Ovary (tissue), 9 donors: Measurements from ENCODE around the gene MED15. TPM values are rescaled to one million over a fixed set of nuclear protein-coding genes. Genes with fewer than 3 reads are reported as not detected.
"Not testable (repeated sequence)": the region's sequence is repeated elsewhere in the genome, so short reads cannot be mapped to it uniquely, and the experiment has no call there.

ENCODE experiments used
- DNase-seq, 5 donors: peaks; one replicate each; pipeline ENCODE4 v3.0.0-alpha.2; 2019 to 2020
- H3K27ac ChIP-seq, 2 donors: fragments of 200-600 bp; one replicate each; pipeline versions ENCODE4 v1.5.1 to v1.8.0; 2019 to 2022
- H3K27me3 ChIP-seq: fragments of 200-600 bp; one replicate; pipeline ENCODE4 v1.8.0; 2022
- H3K36me3 ChIP-seq: fragments of 200-600 bp; sonication (generic); one replicate; pipeline ENCODE4 v1.5.1; 2019
- H3K4me1 ChIP-seq: one replicate; pipeline ENCODE4 v1.8.1; 2013; ENCODE audit warnings: mild to moderate bottlenecking, moderate library complexity; ENCODE audit not compliant: insufficient read depth
- H3K4me3 ChIP-seq: fragments of 200-600 bp; sonication (generic); one replicate; pipeline ENCODE4 v1.5.1; 2017
- H3K9me3 ChIP-seq, 2 donors: fragments of 200-600 bp in 1 of 2; sonication (generic) in 1 of 2; one replicate each; pipeline versions ENCODE4 v1.5.1 to v1.8.1; 2013 to 2019; ENCODE audit warnings: mild to moderate bottlenecking in 1 of 2, moderate library complexity in 1 of 2
- EP300 ChIP-seq: sonication (generic); formaldehyde crosslinking; IDR thresholded peaks from one replicate; pipeline ENCODE4 v1.6.1; 2017; ENCODE audit warnings: antibody characterized with exemption
- POLR2A ChIP-seq: fragments of 450-650 bp; IDR thresholded peaks from one replicate; pipeline ENCODE4 v1.6.1; 2017; ENCODE audit warnings: antibody characterized with exemption, mild to moderate bottlenecking, moderate library complexity
- WGBS, 3 donors: extraction: QIAGEN DNeasy Blood & Tissue Kit in 1 of 3; methylation state at CpG; one replicate each; pipeline versions ENCODE4 v1.1.5 to v1.1.7; 2013 to 2017; 5-methylcytosine and 5-hydroxymethylcytosine counted together
- intact Hi-C, 4 donors: fragments of 100-400 bp; cut with DNase I; formaldehyde crosslinking; loops; one replicate each; pipeline versions ENCODE4 v1.11.0 to v1.15.1; 2022 to 2023
- polyA plus RNA-seq, 2 donors: library from polyadenylated mRNA; stranded (reverse); fragments of 200-250 nt in 1 of 2; fragments of 350-450 nt in 1 of 2; fragmentation: Illumina TruSeq in 1 of 2; extraction: RNeasy Lipid Tissue Mini Kit (QIAGEN cat#74804) in 1 of 2; gene quantifications; one replicate each; pipeline ENCODE4 v1.2.3, GENCODE V29; 2013 to 2014
- total RNA-seq, 7 donors: library from RNA; depleted of rRNA in 2 of 7; stranded (reverse); fragments of >200 nt in 2 of 7; fragmentation: NEBNext Ultra II Directional in 3 of 7; extraction: Animal tissue kit (Norgen Biotek cat#: 25700) in 3 of 7; gene quantifications; one replicate each; pipeline versions ENCODE4 v1.1.0 to v1.2.4, GENCODE V29; 2016 to 2023
- TF ChIP-seq, protein P1 (sequence below), 3 donors: fragments of 450-650 bp in 2 of 3; fragments of 200-600 bp in 1 of 3; IDR thresholded peaks; one replicate each; pipeline versions ENCODE4 v1.5.1 to v1.8.0; 2016 to 2022; ENCODE audit warnings: antibody characterized with exemption in 3 of 3, mild to moderate bottlenecking in 1 of 3
- donor health status: DM: no; HTN: no; CAD: no; lungs with moderate emphysema.
- donor health status: DM: no; HTN: no; CAD: no.
- donor health status: Bipolar disorder and iron deficiency.
- donor health status: DM: yes; HTN: yes; CAD: no.
- donor health status: DM: no; HTN: no; CAD: no.
- donor health status: DM: yes; HTN: yes; CAD: no.

The MED15 gene
- total and polyA plus RNA-seq, 9 donors: 21.9 to 79.3 (median 68.3) TPM

DNA sequence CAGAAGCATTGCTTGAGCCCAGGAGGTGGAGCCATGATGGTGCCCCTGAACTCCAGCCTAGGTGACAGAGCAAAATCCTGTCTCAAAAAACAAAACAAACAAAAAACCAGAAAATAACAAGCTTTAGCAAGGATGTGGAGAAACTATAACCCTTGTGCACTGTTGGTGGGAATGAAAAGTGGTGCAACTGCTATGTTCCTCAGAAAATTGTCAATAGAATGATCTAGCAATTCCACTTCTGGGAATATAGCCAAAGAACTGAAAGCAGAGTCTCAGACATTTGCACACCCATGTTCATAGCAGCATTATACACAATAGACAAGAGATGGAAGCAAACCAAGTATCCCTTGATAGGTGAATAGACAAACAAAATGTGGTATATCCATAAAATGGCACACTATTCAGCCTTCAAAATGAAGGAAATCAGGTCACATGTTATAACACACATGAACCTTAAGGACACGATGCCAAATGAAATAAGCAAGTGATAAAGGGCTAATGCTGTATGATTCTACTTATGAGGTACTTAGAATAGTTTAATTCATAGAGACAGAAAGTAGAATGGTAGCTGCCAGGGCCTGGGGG, 27.7 kb upstream of the MED15 start:
- intact Hi-C loops: no loop called here
- H3K27ac ChIP-seq: no peak overlapping the region
- H3K9me3 ChIP-seq: no peaks in the 10 kb centered on the region
- H3K4me3 ChIP-seq: no peak overlapping the region
- no peaks in the 10 kb centered on the region for H3K27me3 ChIP-seq
- no peaks in the 10 kb centered on the region for H3K4me1 ChIP-seq
- no peak for DNase-seq
- WGBS, 3 donors: 94 to 100% (median 96%) methylated on average over 1 of the region's 1 CpG
- no peaks in the 10 kb centered on the region for H3K36me3 ChIP-seq
- TF ChIP-seq, protein P1, sequence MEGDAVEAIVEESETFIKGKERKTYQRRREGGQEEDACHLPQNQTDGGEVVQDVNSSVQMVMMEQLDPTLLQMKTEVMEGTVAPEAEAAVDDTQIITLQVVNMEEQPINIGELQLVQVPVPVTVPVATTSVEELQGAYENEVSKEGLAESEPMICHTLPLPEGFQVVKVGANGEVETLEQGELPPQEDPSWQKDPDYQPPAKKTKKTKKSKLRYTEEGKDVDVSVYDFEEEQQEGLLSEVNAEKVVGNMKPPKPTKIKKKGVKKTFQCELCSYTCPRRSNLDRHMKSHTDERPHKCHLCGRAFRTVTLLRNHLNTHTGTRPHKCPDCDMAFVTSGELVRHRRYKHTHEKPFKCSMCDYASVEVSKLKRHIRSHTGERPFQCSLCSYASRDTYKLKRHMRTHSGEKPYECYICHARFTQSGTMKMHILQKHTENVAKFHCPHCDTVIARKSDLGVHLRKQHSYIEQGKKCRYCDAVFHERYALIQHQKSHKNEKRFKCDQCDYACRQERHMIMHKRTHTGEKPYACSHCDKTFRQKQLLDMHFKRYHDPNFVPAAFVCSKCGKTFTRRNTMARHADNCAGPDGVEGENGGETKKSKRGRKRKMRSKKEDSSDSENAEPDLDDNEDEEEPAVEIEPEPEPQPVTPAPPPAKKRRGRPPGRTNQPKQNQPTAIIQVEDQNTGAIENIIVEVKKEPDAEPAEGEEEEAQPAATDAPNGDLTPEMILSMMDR (IDR thresholded peaks at IDR 0.05): no peak

DNA sequence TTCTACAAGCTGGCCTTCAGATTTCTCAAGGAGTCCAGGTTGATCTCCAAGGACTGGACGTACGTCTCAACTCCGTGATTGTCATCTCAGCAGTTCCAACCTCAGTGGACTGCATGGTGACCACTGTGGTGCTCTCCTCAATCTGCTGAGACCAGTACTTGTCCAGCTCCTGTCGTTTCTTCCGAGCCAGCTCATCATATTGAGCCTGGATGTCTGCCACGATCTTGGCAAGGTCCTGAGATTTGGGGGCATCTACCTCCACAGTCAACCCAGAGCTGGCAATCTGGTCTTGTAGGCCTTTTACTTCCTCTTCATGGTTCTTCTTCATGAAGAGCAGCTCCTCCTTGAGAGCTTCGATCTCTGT, 24.3 kb upstream of the MED15 start:
- intact Hi-C loops, H3K9me3 ChIP-seq: not testable (repeated sequence)
- WGBS, 3 donors: 94 to 97% (median 97%) methylated on average over 7 of the region's 7 CpGs

DNA sequence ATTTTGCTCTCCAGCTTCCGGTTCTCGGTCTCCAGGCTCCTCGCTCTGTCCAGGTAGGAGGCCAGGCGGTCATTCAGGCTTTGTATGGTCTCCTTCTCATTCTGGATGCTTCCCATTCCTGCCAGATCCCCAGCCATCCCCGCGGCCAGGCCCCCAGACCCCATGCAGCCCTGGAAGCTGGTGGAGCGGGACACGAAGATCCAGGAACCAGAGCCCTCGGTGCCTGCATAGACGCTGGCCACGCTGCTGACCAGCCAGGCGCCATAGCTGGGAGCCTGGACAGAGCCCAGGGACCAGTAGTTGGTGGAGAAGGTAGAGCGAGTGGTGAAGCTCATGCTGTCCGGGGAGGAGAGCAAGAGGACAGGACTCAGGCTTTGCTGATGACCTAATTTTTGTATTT, 23.6 kb upstream of the MED15 start:
- Histone ChIP-seq H3K27me3 (no peaks in the 10 kb centered on the region), H3K36me3 (no peaks in the 10 kb centered on the region), H3K4me1 (no peaks in the 10 kb centered on the region), H3K4me3 (no peak overlapping the region), H3K9me3 (no peaks in the 10 kb centered on the region), H3K27ac (no peak overlapping the region)
- WGBS, 3 donors: 94 to 98% (median 98%) methylated on average over 14 of the region's 14 CpGs
- no peak for DNase-seq
- TF ChIP-seq, protein P1 (IDR thresholded peaks at IDR 0.05): no peak
- TF ChIP-seq EP300 (no peak), POLR2A (no peak)
- intact Hi-C loops: no loop called here

More for the DNA sequence above, 24.3 kb upstream of the MED15 start:
- not testable (repeated sequence) for H3K4me1 ChIP-seq, H3K27me3 ChIP-seq, H3K36me3 ChIP-seq, H3K4me3 ChIP-seq, DNase-seq, H3K27ac ChIP-seq

DNA sequence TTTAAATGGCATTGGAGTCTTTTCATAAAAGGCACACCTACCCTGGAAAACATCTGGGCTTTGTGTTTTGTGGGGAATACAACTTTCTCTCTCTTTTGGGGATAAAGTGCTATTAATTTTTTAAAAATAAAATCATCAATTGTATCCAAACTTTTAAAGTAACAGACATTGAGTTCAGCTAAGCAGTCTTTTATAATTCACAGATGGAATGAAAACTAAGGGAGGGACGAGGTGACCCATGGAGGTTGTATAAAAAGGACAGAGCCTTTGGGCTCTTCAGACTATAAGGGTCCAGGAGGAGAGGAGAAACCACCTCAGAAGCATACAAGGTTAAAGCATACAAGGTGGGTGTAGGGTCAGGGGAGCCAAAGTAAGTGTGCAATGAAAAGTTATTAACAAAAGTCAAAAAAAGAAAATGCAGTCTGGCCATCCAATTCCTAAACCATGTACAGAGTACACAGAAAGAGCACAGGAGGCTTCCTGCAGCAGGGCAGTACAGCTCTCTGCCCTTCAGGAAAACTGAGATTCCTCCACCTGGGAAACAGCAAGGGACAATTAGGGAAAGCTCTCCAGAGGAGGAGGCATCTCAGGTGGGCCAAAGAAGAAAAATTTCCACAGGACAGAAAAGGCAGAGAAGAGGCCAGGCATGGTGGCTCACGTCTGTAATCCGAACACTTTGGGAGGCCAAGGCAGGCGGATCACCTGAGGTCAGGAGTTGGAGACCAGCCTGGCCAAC, 22.3 kb upstream of the MED15 start:
- H3K4me3 ChIP-seq: no peak overlapping the region
- H3K27me3 ChIP-seq: no peaks in the 10 kb centered on the region
- WGBS, 3 donors: 92 to 94% (median 92%) methylated on average over 4 of the region's 4 CpGs
- no peak for DNase-seq
- no peaks in the 10 kb centered on the region for H3K36me3 ChIP-seq
- TF ChIP-seq, protein P1 (IDR thresholded peaks at IDR 0.05): no peak
- TF ChIP-seq EP300 (no peak), POLR2A (no peak)
- no peaks in the 10 kb centered on the region for H3K4me1 ChIP-seq
- H3K27ac ChIP-seq: no peak overlapping the region
- intact Hi-C loops: no loop called here
- no peaks in the 10 kb centered on the region for H3K9me3 ChIP-seq

DNA sequence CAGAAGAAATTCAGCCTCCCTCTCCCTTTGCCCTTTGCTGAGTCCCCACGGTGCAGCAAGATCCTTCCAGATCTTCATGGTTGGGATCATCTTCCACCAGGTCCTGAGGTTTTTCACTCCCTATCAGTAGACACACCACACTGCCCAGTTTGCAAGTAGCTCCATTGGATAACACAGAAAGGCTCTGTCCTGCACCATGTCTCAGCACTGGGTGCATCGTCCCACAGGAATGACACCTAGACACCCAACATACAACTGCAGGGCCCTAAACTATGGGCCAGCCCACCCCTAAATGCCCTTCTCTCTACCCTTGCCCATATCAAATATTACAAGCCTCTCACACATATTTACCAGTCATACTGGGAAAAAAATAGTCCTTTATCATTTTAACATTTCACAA, 21.2 kb upstream of the MED15 start:
- DNase-seq: no peak
- no peaks in the 10 kb centered on the region for H3K4me1 ChIP-seq
- no peak overlapping the region for H3K4me3 ChIP-seq
- 63 to 85% (median 67%) methylated on average over 2 of the region's 2 CpGs for WGBS, 3 donors
- H3K9me3 ChIP-seq: no peaks in the 10 kb centered on the region
- TF ChIP-seq EP300 (no peak), POLR2A (no peak)
- TF ChIP-seq, protein P1 (IDR thresholded peaks at IDR 0.05): no peak
- intact Hi-C loops: no loop called here
- no peak overlapping the region for H3K27ac ChIP-seq
- no peaks in the 10 kb centered on the region for H3K27me3 ChIP-seq
- H3K36me3 ChIP-seq: no peaks in the 10 kb centered on the region
